ENCODE measurements around the gene TCF15. TPM values are rescaled to one million over a fixed set of nuclear protein-coding genes. Genes with fewer than 3 reads are reported as not detected.

Gene TCF15
- total and polyA plus RNA-seq, 2 of the 8 experiments (the other 6 are each of a cell fraction or from before 2014, with no cell fraction given), result 3.7 to 6.9 TPM

- TF ChIP-seq CTCF (IDR thresholded peaks at IDR 0.05; ENCODE audit: control extremely low read depth in 1 of 3, insufficient read depth in 1 of 3, low read depth in 1 of 3, low read length in 3 of 3) (no peak), SUZ12 (IDR thresholded peaks at IDR 0.05; ENCODE audit: low read length) (no peak), HDAC2 (IDR thresholded peaks at IDR 0.05; ENCODE audit: borderline replicate concordance in 1 of 2, low read depth in 2 of 2, low read length in 2 of 2) (no peak)
Observed at GRCh38 chr20:621125-621756, 11.1 kb upstream of the TCF15 start (continued).

Data from H1 (cell line).